GM12878 (cell line): ENCODE data around the gene FKTN. TPM values are rescaled to one million over a fixed set of nuclear protein-coding genes. Genes with fewer than 3 reads are reported as not detected.

Experiments
- CEBPZ ChIP-seq: fragments of 150-350 bp; IDR thresholded peaks from 2 replicates; pipeline ENCODE4 v1.6.1; 2016; ENCODE audit warnings: low read depth, low read length
- GABPA ChIP-seq: IDR thresholded peaks from 2 replicates; pipeline ENCODE4 v1.6.1; 2014; ENCODE audit warnings: antibody characterized with exemption, low read depth, mild to moderate bottlenecking, inconsistent platforms
- MYC ChIP-seq: IDR thresholded peaks from 2 replicates; pipeline ENCODE4 v1.6.1; 2011; ENCODE audit warnings: mild to moderate bottlenecking, low read length, moderate library complexity, inconsistent platforms; ENCODE audit not compliant: insufficient read depth, insufficient replicate concordance, insufficient read length, severe bottlenecking
- NFYB ChIP-seq: IDR thresholded peaks from 2 replicates; pipeline ENCODE4 v1.6.1; 2011; ENCODE audit warnings: low read depth, mild to moderate bottlenecking, low read length, improper control_type of control experiment, moderate library complexity; ENCODE audit not compliant: insufficient read depth
- RAD51 ChIP-seq: fragments of 450-650 bp; IDR thresholded peaks from 2 replicates; pipeline ENCODE4 v1.6.1; 2016; ENCODE audit warnings: moderate library complexity, mild to moderate bottlenecking, inconsistent platforms
- TAF1 ChIP-seq: IDR thresholded peaks from 2 replicates; pipeline ENCODE4 v1.6.1; 2011; ENCODE audit warnings: mild to moderate bottlenecking, low read depth, low read length, borderline replicate concordance
- TBL1XR1 ChIP-seq: IDR thresholded peaks from 2 replicates; pipeline ENCODE4 v1.6.1; 2012; ENCODE audit warnings: low read depth, low read length, improper control_type of control experiment
- polyA plus RNA-seq, 11 experiments: library from polyadenylated mRNA; depleted of rRNA in 4 of 11; unstranded in 6 of 11; stranded (reverse) in 5 of 11; fragments of >200 nt; fragmentation: Nextera tagmentation in 4 of 11; fragmentation: Illumina TruSeq in 1 of 11; extraction: Ambion mirVana in 4 of 11; extraction: Trizol in 1 of 11; gene quantifications; 1 replicate in 1 of 11; 2 replicates in 10 of 11; pipeline versions ENCODE4 v1.2.1 to v1.2.3, GENCODE V29; 2011 to 2016; ENCODE audit warnings: inconsistent platforms in 2 of 11, missing spikeins in 2 of 11, low read depth in 1 of 11
- total RNA-seq, 4 experiments: library from RNA; depleted of rRNA in 3 of 4; stranded (reverse); fragments of >200 nt in 3 of 4; fragmentation: Illumina TruSeq in 1 of 4; extraction: Trizol in 1 of 4; gene quantifications; 2 replicates each; pipeline versions ENCODE4 v1.2.1 to v1.2.3, GENCODE V29; 2013 to 2021
- TF ChIP-seq, protein P1 (sequence below): fragments of 450-650 bp; IDR thresholded peaks from 2 replicates; pipeline ENCODE4 v1.6.1; 2016; ENCODE audit warnings: mild to moderate bottlenecking
- TF ChIP-seq, protein P2 (sequence below): fragments of 450-650 bp; formaldehyde crosslinking; IDR thresholded peaks from 2 replicates; pipeline ENCODE4 v1.4.0; 2020; ENCODE audit warnings: mild to moderate bottlenecking, moderate library complexity

The FKTN gene
- total and polyA plus RNA-seq, 10 of the 15 experiments (the other 5 are each of a cell fraction or from before 2014, with no cell fraction given) = 3.6 to 15.9 (median 10.6) TPM

GRCh38 chr9:105672711-105673234 lies 114.8 kb downstream of the FKTN start (continued):
- TF ChIP-seq TBL1XR1 (no peak), RAD51 (no peak), MYC (no peak), GABPA (peak; percentile 69), NFYB (peak; percentile 44; the same call in 1 of the 2 replicates), TAF1 (no peak), CEBPZ (no peak)
- TF ChIP-seq, protein P1, sequence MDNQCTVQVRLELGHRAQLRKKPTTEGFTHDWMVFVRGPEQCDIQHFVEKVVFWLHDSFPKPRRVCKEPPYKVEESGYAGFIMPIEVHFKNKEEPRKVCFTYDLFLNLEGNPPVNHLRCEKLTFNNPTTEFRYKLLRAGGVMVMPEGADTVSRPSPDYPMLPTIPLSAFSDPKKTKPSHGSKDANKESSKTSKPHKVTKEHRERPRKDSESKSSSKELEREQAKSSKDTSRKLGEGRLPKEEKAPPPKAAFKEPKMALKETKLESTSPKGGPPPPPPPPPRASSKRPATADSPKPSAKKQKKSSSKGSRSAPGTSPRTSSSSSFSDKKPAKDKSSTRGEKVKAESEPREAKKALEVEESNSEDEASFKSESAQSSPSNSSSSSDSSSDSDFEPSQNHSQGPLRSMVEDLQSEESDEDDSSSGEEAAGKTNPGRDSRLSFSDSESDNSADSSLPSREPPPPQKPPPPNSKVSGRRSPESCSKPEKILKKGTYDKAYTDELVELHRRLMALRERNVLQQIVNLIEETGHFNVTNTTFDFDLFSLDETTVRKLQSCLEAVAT = no peak
- TF ChIP-seq, protein P2, sequence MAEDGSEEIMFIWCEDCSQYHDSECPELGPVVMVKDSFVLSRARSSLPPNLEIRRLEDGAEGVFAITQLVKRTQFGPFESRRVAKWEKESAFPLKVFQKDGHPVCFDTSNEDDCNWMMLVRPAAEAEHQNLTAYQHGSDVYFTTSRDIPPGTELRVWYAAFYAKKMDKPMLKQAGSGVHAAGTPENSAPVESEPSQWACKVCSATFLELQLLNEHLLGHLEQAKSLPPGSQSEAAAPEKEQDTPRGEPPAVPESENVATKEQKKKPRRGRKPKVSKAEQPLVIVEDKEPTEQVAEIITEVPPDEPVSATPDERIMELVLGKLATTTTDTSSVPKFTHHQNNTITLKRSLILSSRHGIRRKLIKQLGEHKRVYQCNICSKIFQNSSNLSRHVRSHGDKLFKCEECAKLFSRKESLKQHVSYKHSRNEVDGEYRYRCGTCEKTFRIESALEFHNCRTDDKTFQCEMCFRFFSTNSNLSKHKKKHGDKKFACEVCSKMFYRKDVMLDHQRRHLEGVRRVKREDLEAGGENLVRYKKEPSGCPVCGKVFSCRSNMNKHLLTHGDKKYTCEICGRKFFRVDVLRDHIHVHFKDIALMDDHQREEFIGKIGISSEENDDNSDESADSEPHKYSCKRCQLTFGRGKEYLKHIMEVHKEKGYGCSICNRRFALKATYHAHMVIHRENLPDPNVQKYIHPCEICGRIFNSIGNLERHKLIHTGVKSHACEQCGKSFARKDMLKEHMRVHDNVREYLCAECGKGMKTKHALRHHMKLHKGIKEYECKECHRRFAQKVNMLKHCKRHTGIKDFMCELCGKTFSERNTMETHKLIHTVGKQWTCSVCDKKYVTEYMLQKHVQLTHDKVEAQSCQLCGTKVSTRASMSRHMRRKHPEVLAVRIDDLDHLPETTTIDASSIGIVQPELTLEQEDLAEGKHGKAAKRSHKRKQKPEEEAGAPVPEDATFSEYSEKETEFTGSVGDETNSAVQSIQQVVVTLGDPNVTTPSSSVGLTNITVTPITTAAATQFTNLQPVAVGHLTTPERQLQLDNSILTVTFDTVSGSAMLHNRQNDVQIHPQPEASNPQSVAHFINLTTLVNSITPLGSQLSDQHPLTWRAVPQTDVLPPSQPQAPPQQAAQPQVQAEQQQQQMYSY (CRISPR knock-in tag) = no peak
